Ishikawa (cell line): ENCODE measurements around the gene EXT2.
A peak's percentile ranks its signal among the peaks of the same experiment; 100 is the strongest.

Experiments
- CEBPB ChIP-seq: IDR thresholded peaks from 2 replicates; pipeline ENCODE4 v1.6.1; 2012
- CREB1 ChIP-seq: IDR thresholded peaks from 2 replicates; pipeline ENCODE4 v1.6.1; 2012; ENCODE audit warnings: low read depth
- EGR1 ChIP-seq: IDR thresholded peaks from 2 replicates; pipeline ENCODE4 v1.6.1; 2012
- EP300 ChIP-seq: IDR thresholded peaks from 2 replicates; pipeline ENCODE4 v1.6.1; 2012; ENCODE audit warnings: borderline replicate concordance
- FOXM1 ChIP-seq: IDR thresholded peaks from 2 replicates; pipeline ENCODE4 v1.6.1; 2012; ENCODE audit warnings: low read depth, borderline replicate concordance
- MAX ChIP-seq: IDR thresholded peaks from 2 replicates; pipeline ENCODE4 v1.6.1; 2012
- NFIC ChIP-seq: IDR thresholded peaks from 2 replicates; pipeline ENCODE4 v1.6.1; 2012
- RAD21 ChIP-seq: IDR thresholded peaks from 2 replicates; pipeline ENCODE4 v1.6.1; 2012; ENCODE audit warnings: low read depth
- REST ChIP-seq: IDR thresholded peaks from 2 replicates; pipeline ENCODE4 v1.6.1; 2012; ENCODE audit warnings: low read depth, mild to moderate bottlenecking
- TAF1 ChIP-seq: IDR thresholded peaks from 2 replicates; pipeline ENCODE4 v1.6.1; 2012; ENCODE audit warnings: low read depth, mild to moderate bottlenecking
- TCF12 ChIP-seq: IDR thresholded peaks from 2 replicates; pipeline ENCODE4 v1.6.1; 2012; ENCODE audit warnings: low read depth
- TEAD4 ChIP-seq: IDR thresholded peaks from 2 replicates; pipeline ENCODE4 v1.6.1; 2012
- USF1 ChIP-seq: IDR thresholded peaks from 2 replicates; pipeline ENCODE4 v1.6.1; 2012
- YY1 ChIP-seq: IDR thresholded peaks from 2 replicates; pipeline ENCODE4 v1.6.1; 2012; ENCODE audit warnings: low read depth
- ZBTB7A ChIP-seq: IDR thresholded peaks from 2 replicates; pipeline ENCODE4 v1.6.1; 2012; ENCODE audit warnings: low read depth

The EXT2 gene

GRCh38 chr11:44285756-44286155 lies 190.3 kb downstream of the EXT2 start:
- TF ChIP-seq NFIC: no peak
- TF ChIP-seq REST: no peak
- no peak for TF ChIP-seq YY1
- TF ChIP-seq FOXM1: no peak
- no peak for TF ChIP-seq EP300
- TF ChIP-seq CREB1: no peak
- no peak for TF ChIP-seq TAF1
- TF ChIP-seq TCF12: no peak
- no peak for TF ChIP-seq ZBTB7A

- TF ChIP-seq RAD21 (peak; percentile 96), CREB1 (no peak), FOXM1 (no peak), USF1 (no peak), MAX (no peak)
Measured at GRCh38 chr11:44286268-44286880, 190.9 kb downstream of the EXT2 start.

- no peak for TF ChIP-seq TEAD4
- no peak for TF ChIP-seq ZBTB7A
- no peak for TF ChIP-seq REST
- no peak for TF ChIP-seq USF1
- no peak for TF ChIP-seq CREB1
- no peak for TF ChIP-seq FOXM1
- TF ChIP-seq EP300: no peak
- TF ChIP-seq TCF12: no peak
- no peak for TF ChIP-seq TAF1
- no peak for TF ChIP-seq CEBPB
- TF ChIP-seq NFIC: no peak
- TF ChIP-seq MAX: no peak
- no peak for TF ChIP-seq RAD21
Measured at GRCh38 chr11:44286911-44287310, 191.4 kb downstream of the EXT2 start.

- TF ChIP-seq ZBTB7A: no peak
- no peak for TF ChIP-seq REST
- no peak for TF ChIP-seq EGR1
- TF ChIP-seq TEAD4: no peak
- no peak for TF ChIP-seq CREB1
- TF ChIP-seq YY1: no peak
- TF ChIP-seq TCF12: no peak
- no peak for TF ChIP-seq RAD21
- no peak for TF ChIP-seq CEBPB
- TF ChIP-seq MAX: no peak
- no peak for TF ChIP-seq USF1
Measured at GRCh38 chr11:44288133-44288526, 192.7 kb downstream of the EXT2 start.
